HepG2 (cell line): ENCODE measurements around the gene AHSG. TPM values are rescaled to one million over a fixed set of nuclear protein-coding genes. Genes with fewer than 3 reads are reported as not detected.

Experiments
- CBX5 ChIP-seq: sonication (generic); formaldehyde crosslinking; IDR thresholded peaks from 2 replicates; pipeline ENCODE4 v1.4.0; 2020; ENCODE audit warnings: missing genetic modification reagents, borderline replicate concordance
- CREM ChIP-seq, 2 experiments: sonication (generic) in 1 of 2; formaldehyde crosslinking in 1 of 2; IDR thresholded peaks; 2 replicates each; pipeline versions ENCODE4 v1.4.0 to v1.6.1; 2016 to 2020; ENCODE audit warnings: antibody characterized with exemption in 1 of 2, mild to moderate bottlenecking in 1 of 2, missing genetic modification reagents in 1 of 2
- GFI1 ChIP-seq: sonication (generic); formaldehyde crosslinking; IDR thresholded peaks from 2 replicates; pipeline ENCODE4 v1.5.0; 2020; ENCODE audit warnings: missing genetic modification reagents, mild to moderate bottlenecking, borderline replicate concordance
- HDAC2 ChIP-seq: sonication (generic); formaldehyde crosslinking; IDR thresholded peaks from 2 replicates; pipeline ENCODE4 v1.4.0; 2020; ENCODE audit warnings: missing genetic modification reagents
- HNF4A ChIP-seq: sonication (generic); formaldehyde crosslinking; IDR thresholded peaks from 2 replicates; pipeline ENCODE4 v1.4.0; 2020; ENCODE audit warnings: missing genetic modification reagents
- MAFG ChIP-seq: sonication (generic); formaldehyde crosslinking; IDR thresholded peaks from 2 replicates; pipeline ENCODE4 v1.5.1; 2020; ENCODE audit warnings: mild to moderate bottlenecking, missing genetic modification reagents
- NR2C2 ChIP-seq: sonication (generic); formaldehyde crosslinking; IDR thresholded peaks from 2 replicates; pipeline ENCODE4 v1.4.0; 2020; ENCODE audit warnings: missing genetic modification reagents, mild to moderate bottlenecking, moderate library complexity, borderline replicate concordance
- NR2F2 ChIP-seq: IDR thresholded peaks from 2 replicates; pipeline ENCODE4 v1.6.1; 2012; ENCODE audit warnings: low read depth, inconsistent platforms, borderline replicate concordance
- RFXANK ChIP-seq: IDR thresholded peaks from 2 replicates; pipeline ENCODE4 v1.6.1; 2016
- SNAPC2 ChIP-seq: sonication (generic); formaldehyde crosslinking; IDR thresholded peaks from 2 replicates; pipeline ENCODE4 v1.8.1; 2022; ENCODE audit warnings: mild to moderate bottlenecking, missing genetic modification reagents
- SOX13 ChIP-seq, 3 experiments: fragments of 450-650 bp in 1 of 3; sonication (generic) in 1 of 3; formaldehyde crosslinking in 1 of 3; IDR thresholded peaks in 2 of 3; conservative IDR thresholded peaks in 1 of 3; 2 replicates each; pipeline versions ENCODE4 v1.5.0 to v1.6.1; 2016 to 2020; ENCODE audit warnings: antibody characterized with exemption in 1 of 3, mild to moderate bottlenecking in 1 of 3, missing compliant biosample characterization in 1 of 3, missing genetic modification reagents in 1 of 3, moderate library complexity in 1 of 3
- SOX6 ChIP-seq, 2 experiments: fragments of 450-650 bp in 1 of 2; sonication (generic) in 1 of 2; formaldehyde crosslinking in 1 of 2; IDR thresholded peaks; 2 replicates each; pipeline versions ENCODE4 v1.4.0 to v1.6.1; 2017 to 2020; ENCODE audit warnings: antibody characterized with exemption in 1 of 2, mild to moderate bottlenecking in 1 of 2, missing genetic modification reagents in 1 of 2
- SP1 ChIP-seq, 2 experiments: fragments of 450-650 bp in 1 of 2; sonication (generic) in 1 of 2; formaldehyde crosslinking in 1 of 2; IDR thresholded peaks; 2 replicates each; pipeline versions ENCODE4 v1.4.0 to v1.6.1; 2016 to 2020; ENCODE audit warnings: missing genetic modification reagents in 1 of 2
- TCF7 ChIP-seq: sonication (generic); IDR thresholded peaks from 2 replicates; pipeline ENCODE4 v1.6.1; 2016; ENCODE audit warnings: antibody characterized with exemption, low read depth
- TEAD3 ChIP-seq: optimal IDR thresholded peaks from 2 replicates; pipeline ENCODE3; 2016; ENCODE audit warnings: borderline replicate concordance
- ZFP36L1 ChIP-seq: sonication (generic); formaldehyde crosslinking; IDR thresholded peaks from 2 replicates; pipeline ENCODE4 v1.8.0; 2022; ENCODE audit warnings: mild to moderate bottlenecking, missing genetic modification reagents, moderate library complexity
- ZNF501 ChIP-seq: sonication (generic); formaldehyde crosslinking; IDR thresholded peaks from 2 replicates; pipeline ENCODE4 v1.5.1; 2020; ENCODE audit warnings: mild to moderate bottlenecking, moderate library complexity, missing genetic modification reagents
- polyA plus RNA-seq, 8 experiments: library from polyadenylated mRNA; depleted of rRNA in 3 of 8; stranded (reverse) in 7 of 8; unstranded in 1 of 8; fragments of >200 nt; fragmentation: Illumina TruSeq in 4 of 8; extraction: Trizol in 4 of 8; gene quantifications; 2 replicates each; pipeline versions ENCODE4 v1.2.1 to v1.2.3, GENCODE V29; 2011 to 2016; ENCODE audit warnings: low read depth in 4 of 8, missing spikeins in 1 of 8, mixed read lengths in 1 of 8; ENCODE audit not compliant: insufficient read depth in 1 of 8
- total RNA-seq, 5 experiments: library from RNA; depleted of rRNA; stranded (reverse); fragments of >200 nt; fragmentation: Illumina TruSeq; extraction: Trizol; gene quantifications; 2 replicates each; pipeline ENCODE4 v1.2.3, GENCODE V29; 2016; ENCODE audit warnings: low read depth in 1 of 5
- TF ChIP-seq, protein P1 (sequence below): sonication (generic); formaldehyde crosslinking; IDR thresholded peaks from 2 replicates; pipeline ENCODE4 v1.4.0; 2020; ENCODE audit warnings: missing genetic modification reagents
- TF ChIP-seq, protein P2 (sequence below): IDR thresholded peaks from 2 replicates; pipeline ENCODE4 v1.6.1; 2012; ENCODE audit warnings: low read depth, low read length, improper control_type of control experiment
- TF ChIP-seq, protein P3 (sequence below): sonication (generic); formaldehyde crosslinking; IDR thresholded peaks from 2 replicates; pipeline ENCODE4 v1.5.1; 2020; ENCODE audit warnings: missing genetic modification reagents, mild to moderate bottlenecking, borderline replicate concordance
- TF ChIP-seq, protein P4 (sequence below): sonication (generic); formaldehyde crosslinking; IDR thresholded peaks from 2 replicates; pipeline ENCODE4 v1.4.0; 2020; ENCODE audit warnings: low read depth, missing genetic modification reagents

AHSG gene
- total and polyA plus RNA-seq, 2 of the 13 experiments (the other 11 are each of a cell fraction or from before 2014, with no cell fraction given) = 2,043 to 19,152 TPM

DNA sequence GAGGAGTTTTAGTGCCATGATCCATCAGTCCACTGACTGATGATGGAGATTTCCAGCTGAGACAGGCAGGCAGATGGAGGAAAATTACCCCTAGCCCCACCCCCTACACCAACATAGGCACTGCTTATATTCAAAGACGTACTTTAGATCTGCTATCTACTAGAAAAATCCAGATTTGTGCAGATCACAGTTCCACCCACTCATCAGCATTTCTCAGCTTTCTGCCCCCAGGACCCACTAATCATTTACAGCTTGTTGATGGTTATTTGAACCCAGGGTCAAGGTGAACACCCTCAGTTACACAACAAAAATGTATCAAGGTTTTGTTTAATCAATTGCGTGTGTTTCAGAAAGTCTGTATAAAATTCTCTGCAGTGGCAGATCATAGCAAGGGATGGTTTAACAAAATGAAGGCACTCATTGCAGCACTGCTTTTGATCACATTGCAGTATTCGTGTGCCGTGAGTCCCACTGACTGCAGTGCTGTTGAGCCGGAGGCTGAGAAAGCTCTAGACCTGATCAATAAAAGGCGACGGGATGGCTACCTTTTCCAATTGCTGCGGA, 52.8 kb downstream of the AHSG start, which contains the start of gene HRG (continued):
- TF ChIP-seq, protein P1, sequence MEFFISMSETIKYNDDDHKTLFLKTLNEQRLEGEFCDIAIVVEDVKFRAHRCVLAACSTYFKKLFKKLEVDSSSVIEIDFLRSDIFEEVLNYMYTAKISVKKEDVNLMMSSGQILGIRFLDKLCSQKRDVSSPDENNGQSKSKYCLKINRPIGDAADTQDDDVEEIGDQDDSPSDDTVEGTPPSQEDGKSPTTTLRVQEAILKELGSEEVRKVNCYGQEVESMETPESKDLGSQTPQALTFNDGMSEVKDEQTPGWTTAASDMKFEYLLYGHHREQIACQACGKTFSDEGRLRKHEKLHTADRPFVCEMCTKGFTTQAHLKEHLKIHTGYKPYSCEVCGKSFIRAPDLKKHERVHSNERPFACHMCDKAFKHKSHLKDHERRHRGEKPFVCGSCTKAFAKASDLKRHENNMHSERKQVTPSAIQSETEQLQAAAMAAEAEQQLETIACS = no peak
- peak; percentile 25 for TF ChIP-seq TEAD3 (CRISPR knock-in tag)
- peak; percentile 81 for TF ChIP-seq HNF4A (CRISPR knock-in tag)
- peak; percentile 26; the same call in 1 of the 2 replicates for TF ChIP-seq NR2C2 (CRISPR knock-in tag)
- TF ChIP-seq RFXANK (CRISPR knock-in tag) = no peak
- 0 out of 2 replicates have a peak, but pooled peaks have one; percentile 9 for TF ChIP-seq TCF7
- TF ChIP-seq SNAPC2 (CRISPR knock-in tag) = no peak
- TF ChIP-seq CREM (IDR thresholded peaks at IDR 0.05) = 0 out of 2 replicates have a peak, but pooled peaks have one; percentile 13
- TF ChIP-seq CREM (CRISPR knock-in tag; IDR thresholded peaks at IDR 0.05) = no peak
- TF ChIP-seq CBX5 (CRISPR knock-in tag) = no peak
- TF ChIP-seq, protein P2, sequence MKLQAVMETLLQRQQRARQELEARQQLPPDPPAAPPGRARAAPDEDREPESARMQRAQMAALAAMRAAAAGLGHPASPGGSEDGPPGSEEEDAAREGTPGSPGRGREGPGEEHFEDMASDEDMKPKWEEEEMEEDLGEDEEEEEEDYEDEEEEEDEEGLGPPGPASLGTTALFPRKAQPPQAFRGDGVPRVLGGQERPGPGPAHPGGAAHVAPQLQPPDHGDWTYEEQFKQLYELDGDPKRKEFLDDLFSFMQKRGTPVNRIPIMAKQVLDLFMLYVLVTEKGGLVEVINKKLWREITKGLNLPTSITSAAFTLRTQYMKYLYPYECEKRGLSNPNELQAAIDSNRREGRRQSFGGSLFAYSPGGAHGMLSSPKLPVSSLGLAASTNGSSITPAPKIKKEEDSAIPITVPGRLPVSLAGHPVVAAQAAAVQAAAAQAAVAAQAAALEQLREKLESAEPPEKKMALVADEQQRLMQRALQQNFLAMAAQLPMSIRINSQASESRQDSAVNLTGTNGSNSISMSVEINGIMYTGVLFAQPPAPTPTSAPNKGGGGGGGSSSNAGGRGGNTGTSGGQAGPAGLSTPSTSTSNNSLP = peak; percentile 63; the same call in 1 of the 2 replicates
- TF ChIP-seq SOX6 (IDR thresholded peaks at IDR 0.05) = no peak
- peak; percentile 45; the same call in 1 of the 2 replicates for TF ChIP-seq SOX6 (CRISPR knock-in tag; IDR thresholded peaks at IDR 0.05)
- TF ChIP-seq, protein P3, sequence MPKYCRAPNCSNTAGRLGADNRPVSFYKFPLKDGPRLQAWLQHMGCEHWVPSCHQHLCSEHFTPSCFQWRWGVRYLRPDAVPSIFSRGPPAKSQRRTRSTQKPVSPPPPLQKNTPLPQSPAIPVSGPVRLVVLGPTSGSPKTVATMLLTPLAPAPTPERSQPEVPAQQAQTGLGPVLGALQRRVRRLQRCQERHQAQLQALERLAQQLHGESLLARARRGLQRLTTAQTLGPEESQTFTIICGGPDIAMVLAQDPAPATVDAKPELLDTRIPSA (CRISPR knock-in tag) = no peak
- TF ChIP-seq ZNF501 (CRISPR knock-in tag) = no peak
- no peak for TF ChIP-seq SOX13 (IDR thresholded peaks at IDR 0.05)
- TF ChIP-seq SOX13 (CRISPR knock-in tag; conservative IDR thresholded peaks at IDR 0.05 in 1 of 2, IDR thresholded peaks at IDR 0.05 in 1 of 2) = peak in 1 of 2 experiments; percentile 28; a peak in 1 of 4 replicates
- peak; percentile 58 for TF ChIP-seq GFI1 (CRISPR knock-in tag)
- TF ChIP-seq HDAC2 (CRISPR knock-in tag) = 0 out of 2 replicates have a peak, but pooled peaks have one; percentile 42
- TF ChIP-seq, protein P4, sequence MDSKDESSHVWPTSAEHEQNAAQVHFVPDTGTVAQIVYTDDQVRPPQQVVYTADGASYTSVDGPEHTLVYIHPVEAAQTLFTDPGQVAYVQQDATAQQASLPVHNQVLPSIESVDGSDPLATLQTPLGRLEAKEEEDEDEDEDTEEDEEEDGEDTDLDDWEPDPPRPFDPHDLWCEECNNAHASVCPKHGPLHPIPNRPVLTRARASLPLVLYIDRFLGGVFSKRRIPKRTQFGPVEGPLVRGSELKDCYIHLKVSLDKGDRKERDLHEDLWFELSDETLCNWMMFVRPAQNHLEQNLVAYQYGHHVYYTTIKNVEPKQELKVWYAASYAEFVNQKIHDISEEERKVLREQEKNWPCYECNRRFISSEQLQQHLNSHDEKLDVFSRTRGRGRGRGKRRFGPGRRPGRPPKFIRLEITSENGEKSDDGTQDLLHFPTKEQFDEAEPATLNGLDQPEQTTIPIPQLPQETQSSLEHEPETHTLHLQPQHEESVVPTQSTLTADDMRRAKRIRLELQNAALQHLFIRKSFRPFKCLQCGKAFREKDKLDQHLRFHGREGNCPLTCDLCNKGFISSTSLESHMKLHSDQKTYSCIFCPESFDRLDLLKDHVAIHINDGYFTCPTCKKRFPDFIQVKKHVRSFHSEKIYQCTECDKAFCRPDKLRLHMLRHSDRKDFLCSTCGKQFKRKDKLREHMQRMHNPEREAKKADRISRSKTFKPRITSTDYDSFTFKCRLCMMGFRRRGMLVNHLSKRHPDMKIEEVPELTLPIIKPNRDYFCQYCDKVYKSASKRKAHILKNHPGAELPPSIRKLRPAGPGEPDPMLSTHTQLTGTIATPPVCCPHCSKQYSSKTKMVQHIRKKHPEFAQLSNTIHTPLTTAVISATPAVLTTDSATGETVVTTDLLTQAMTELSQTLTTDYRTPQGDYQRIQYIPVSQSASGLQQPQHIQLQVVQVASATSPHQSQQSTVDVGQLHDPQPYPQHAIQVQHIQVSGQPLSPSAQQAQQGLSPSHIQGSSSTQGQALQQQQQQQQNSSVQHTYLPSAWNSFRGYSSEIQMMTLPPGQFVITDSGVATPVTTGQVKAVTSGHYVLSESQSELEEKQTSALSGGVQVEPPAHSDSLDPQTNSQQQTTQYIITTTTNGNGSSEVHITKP (CRISPR knock-in tag) = no peak
- TF ChIP-seq NR2F2 = peak; percentile 80; the same call in 1 of the 2 replicates
- TF ChIP-seq ZFP36L1 = no peak
- no peak for TF ChIP-seq MAFG (CRISPR knock-in tag)
- no peak for TF ChIP-seq SP1 (IDR thresholded peaks at IDR 0.05)
- no peak for TF ChIP-seq SP1 (CRISPR knock-in tag; IDR thresholded peaks at IDR 0.05)
